Mesodermal cell (in vitro differentiated cells): ENCODE data around the gene FXR1.

ENCODE experiments used
- H3K27ac ChIP-seq: 2 replicates; pipeline ENCODE4 v1.7.0; 2013; ENCODE audit warnings: mild to moderate bottlenecking, low read depth, low read length, moderate library complexity; ENCODE audit not compliant: severe bottlenecking
- H3K36me3 ChIP-seq: 2 replicates; pipeline ENCODE4 v1.7.1; 2013; ENCODE audit warnings: mild to moderate bottlenecking, low read length, moderate library complexity; ENCODE audit not compliant: control insufficient read depth, insufficient read depth
- H3K4me1 ChIP-seq: one replicate; pipeline ENCODE4 v1.7.1; 2013; ENCODE audit warnings: mild to moderate bottlenecking, low read length; ENCODE audit not compliant: insufficient read depth, control insufficient read depth, poor library complexity, severe bottlenecking
- H3K4me3 ChIP-seq: 2 replicates; pipeline ENCODE4 v1.7.0; 2013; ENCODE audit warnings: low read length, control low read depth, mild to moderate bottlenecking; ENCODE audit not compliant: insufficient read depth, poor library complexity, severe bottlenecking; ENCODE audit errors: extremely low read depth
- H3K9me3 ChIP-seq: 2 replicates; pipeline ENCODE4 v1.7.1; 2013; ENCODE audit warnings: mild to moderate bottlenecking, low read length, moderate library complexity; ENCODE audit not compliant: control insufficient read depth
- WGBS, 2 experiments: methylation state at CpG; one replicate each; pipeline ENCODE4 v1.1.5; 2013; ENCODE audit warnings: missing lambda C conversion rate in 2 of 2; ENCODE audit not compliant: insufficient coverage in 2 of 2; 5-methylcytosine and 5-hydroxymethylcytosine counted together

Gene FXR1

DNA sequence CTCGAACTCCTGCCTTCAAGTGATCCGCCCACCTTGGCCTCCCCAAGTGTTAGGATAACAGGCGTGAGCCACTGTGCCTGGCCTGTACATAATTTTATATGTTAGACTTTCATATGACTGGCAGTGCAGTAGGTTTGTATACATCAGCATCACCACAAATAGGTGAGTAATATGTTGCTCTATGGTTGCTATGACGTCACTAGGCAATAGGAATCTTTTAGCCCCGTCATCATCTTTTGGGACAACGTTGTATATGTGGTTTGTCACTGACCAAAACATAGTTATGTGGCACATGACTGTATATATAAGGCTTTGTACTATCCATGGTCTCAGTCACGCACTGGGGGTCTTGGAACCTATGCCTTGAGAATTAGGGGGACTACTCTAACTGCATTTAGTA, 94.1 kb downstream of the FXR1 start:
- Histone ChIP-seq H3K9me3 (no peaks in the 10 kb centered on the region), H3K4me1 (no peaks in the 10 kb centered on the region), H3K36me3 (no peaks in the 10 kb centered on the region), H3K4me3 (no peak overlapping the region), H3K27ac (no peak overlapping the region)
- 88 to 92% methylated on average over 3 to 4 of the region's 7 CpGs for WGBS, 2 experiments

DNA sequence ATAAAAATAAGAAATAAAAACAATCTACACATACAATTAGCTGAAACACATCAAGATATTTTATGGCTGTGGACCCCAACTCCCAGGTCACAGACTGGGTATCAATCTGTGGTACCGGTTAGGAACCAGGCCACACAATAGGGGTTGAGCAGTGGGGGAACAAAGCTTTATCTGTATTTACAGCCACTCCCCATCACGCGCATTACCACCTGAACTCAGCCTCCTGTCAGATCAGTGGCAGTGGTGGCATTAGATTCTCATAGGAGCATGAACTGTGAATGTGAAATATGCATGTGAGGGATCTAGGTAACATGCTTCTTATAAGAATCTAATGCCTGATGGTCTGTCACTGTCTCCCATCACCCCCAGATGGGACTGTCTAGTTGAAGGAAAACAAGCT, 94.8 kb downstream of the FXR1 start:
- 100% methylated on average over 1 of the region's 3 CpGs; no CpG with 5 or more reads in 1 of the 2 experiments for WGBS, 2 experiments
- H3K4me3 ChIP-seq = no peak overlapping the region
- no peaks in the 10 kb centered on the region for H3K4me1 ChIP-seq
- H3K27ac ChIP-seq = no peak overlapping the region
- H3K9me3 ChIP-seq = no peaks in the 10 kb centered on the region
- H3K36me3 ChIP-seq = no peaks in the 10 kb centered on the region

DNA sequence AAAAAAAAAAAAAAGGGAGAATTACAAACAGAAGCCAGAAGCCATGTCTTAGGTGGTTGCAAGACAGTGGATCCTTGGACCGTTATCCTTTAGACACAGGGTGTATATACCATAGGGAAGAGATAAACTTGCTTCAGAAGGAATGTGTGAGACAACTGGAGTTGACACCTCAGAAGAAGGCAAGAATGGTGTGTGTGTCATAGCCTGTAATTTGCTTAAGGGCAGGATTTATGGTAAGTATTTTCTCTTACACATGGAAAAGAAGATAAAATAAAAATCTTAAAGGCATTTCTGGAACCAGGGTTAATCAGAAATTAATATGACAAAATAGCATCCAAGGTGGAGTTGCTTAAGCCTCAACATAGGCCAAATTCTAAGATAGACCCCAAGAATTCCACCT, 96.3 kb downstream of the FXR1 start:
- Histone ChIP-seq H3K27ac (no peak overlapping the region), H3K36me3 (no peaks in the 10 kb centered on the region), H3K4me3 (no peak overlapping the region), H3K4me1 (no peaks in the 10 kb centered on the region), H3K9me3 (no peaks in the 10 kb centered on the region)
- 80% methylated on average over 1 of the region's 1 CpG; no CpG with 5 or more reads in 1 of the 2 experiments for WGBS, 2 experiments

DNA sequence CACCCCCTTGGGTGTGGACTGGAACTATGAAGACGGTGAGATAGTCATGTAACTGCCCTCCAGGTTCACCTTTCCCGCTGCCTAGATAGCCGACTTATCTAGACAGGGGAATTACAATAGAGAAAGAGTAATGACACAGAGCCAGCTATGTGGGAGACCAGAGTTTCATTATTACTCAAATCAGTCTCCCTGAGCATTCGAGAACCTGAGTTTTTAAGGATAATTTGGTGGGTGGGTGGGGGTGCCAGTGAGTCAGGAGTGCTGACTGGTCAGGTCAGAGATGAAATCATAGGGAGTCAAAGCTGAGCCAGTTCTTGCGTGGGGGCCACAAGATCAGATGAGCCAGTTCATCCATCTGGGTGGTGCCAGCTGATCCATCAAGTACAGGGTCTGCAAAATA, 96.8 kb downstream of the FXR1 start:
- Histone ChIP-seq H3K4me1 (no peaks in the 10 kb centered on the region), H3K36me3 (no peaks in the 10 kb centered on the region), H3K27ac (no peak overlapping the region), H3K4me3 (no peak overlapping the region), H3K9me3 (no peaks in the 10 kb centered on the region)
- WGBS, 2 experiments = 80% methylated on average over 2 to 4 of the region's 5 CpGs

DNA sequence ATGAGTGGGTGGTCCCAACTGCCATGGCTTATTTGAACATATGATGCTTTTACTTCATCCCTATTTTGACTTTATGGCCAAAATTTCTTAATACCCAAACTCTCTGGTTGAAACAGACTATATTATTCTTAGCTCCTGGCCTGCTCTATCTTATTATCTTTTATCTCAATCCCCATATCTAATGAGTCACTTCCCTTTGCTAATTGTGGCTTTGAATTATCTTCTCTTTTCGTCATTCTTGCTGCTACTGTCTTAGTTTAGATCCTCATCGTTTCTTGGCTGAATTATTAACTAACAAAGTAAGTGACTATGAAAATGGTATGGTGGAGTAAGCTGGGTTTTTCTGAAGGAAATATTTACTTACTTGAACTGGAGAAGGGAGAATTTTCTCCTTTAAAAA, 105.2 kb downstream of the FXR1 start:
- no peak overlapping the region for H3K4me3 ChIP-seq
- WGBS, 2 experiments = no CpG with 5 or more reads among the region's 2 CpGs
- no peaks in the 10 kb centered on the region for H3K9me3 ChIP-seq
- H3K36me3 ChIP-seq = no peaks in the 10 kb centered on the region
- H3K4me1 ChIP-seq = no peaks in the 10 kb centered on the region
- H3K27ac ChIP-seq = no peak overlapping the region

DNA sequence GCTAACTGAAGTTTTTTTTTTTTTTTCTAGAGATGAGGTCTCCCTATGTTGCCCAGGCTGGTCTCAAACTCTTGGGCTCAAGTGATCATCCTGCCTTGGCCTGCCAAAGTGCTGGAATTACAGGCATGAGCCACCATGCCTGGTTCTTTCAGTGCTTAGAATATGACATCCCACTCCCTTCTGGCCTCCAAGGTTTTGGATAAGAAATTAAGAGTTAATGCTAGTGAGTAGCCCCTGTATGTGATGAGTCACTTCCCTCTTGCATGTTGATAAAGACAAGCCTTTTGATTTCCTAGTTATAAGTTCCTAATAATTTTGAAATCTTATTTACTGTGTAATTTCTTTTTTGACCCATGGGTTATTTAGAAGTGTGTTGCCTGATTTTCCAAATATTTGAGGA, 112.7 kb downstream of the FXR1 start:
- peaks cover 12% of the 10 kb centered on the region for H3K9me3 ChIP-seq
- no peaks in the 10 kb centered on the region for H3K4me1 ChIP-seq
- no peak overlapping the region for H3K4me3 ChIP-seq
- H3K27ac ChIP-seq = no peak overlapping the region
- no peaks in the 10 kb centered on the region for H3K36me3 ChIP-seq

DNA sequence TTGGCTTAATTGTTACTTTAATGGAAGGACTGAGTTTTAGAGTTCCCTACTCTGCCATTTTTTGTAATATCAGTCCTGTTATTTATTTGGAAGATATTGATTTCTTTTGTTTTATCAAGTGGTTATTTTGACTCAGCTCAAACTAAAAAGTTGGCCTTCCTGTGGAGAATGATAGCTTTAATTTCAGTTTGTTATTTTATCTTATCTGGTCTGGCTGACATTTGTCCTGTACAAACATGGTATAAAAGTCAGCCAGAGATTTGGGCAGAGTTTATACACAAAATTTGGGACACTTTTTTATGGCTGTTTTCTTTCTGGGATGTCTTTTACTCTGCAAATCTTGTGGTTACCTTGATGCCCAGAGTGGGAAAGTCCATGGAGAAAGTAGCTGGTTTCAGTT, 118.5 kb downstream of the FXR1 start:
- H3K36me3 ChIP-seq = no peaks in the 10 kb centered on the region
- no peaks in the 10 kb centered on the region for H3K4me1 ChIP-seq
- H3K9me3 ChIP-seq = no peaks in the 10 kb centered on the region
- no peak overlapping the region for H3K4me3 ChIP-seq
- H3K27ac ChIP-seq = no peak overlapping the region
